NCI-H1105 treated with DMSO at 0.1 percent for 48 hours (cell line): ENCODE results near the gene SBK2.
"Not testable (repeated sequence)": the region's sequence is repeated elsewhere in the genome, so short reads cannot be mapped to it uniquely, and the experiment has no call there.

Experiments used
- DNase-seq: peaks from one replicate; lab custom pipeline; 2025; lab: John Stamatoyannopoulos, UW

The SBK2 gene

DNA sequence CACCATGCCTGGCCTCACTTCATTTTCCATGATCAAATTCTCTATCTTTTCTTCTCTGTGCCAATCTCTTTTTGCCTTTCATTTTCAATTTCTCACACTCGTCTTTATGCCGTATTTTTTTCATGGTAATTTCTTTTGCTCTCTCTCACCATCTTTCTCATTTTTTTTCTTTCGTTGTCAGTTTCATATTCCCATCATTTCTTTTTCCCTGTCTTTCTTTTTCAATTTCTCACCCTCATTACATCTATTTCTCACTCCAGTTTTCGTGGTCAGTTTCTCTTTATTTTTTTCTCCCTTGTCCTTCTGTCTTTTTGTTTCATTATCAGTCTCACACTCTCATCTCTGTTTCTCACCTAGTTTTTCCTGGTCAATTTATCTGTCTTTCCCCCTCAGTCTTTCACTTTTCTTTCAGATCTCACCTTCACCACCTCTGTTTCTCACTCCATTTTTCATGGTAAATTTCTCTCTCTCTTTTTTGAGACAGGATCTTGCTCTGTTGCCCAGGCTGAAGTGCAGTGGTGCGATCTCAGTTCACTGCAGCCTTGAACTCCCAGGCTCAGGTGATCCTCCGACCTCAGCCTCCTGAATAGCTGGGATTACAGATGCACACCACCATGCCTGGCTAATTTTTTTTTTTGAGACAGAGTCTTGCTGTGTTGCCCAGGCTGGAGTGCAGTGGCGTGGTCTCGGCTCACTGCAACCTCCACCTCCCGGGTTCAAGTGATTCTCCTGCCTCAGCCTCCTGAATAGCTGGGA, 34.6 kb downstream of the SBK2 start:
- DNase-seq, result no peak

DNA sequence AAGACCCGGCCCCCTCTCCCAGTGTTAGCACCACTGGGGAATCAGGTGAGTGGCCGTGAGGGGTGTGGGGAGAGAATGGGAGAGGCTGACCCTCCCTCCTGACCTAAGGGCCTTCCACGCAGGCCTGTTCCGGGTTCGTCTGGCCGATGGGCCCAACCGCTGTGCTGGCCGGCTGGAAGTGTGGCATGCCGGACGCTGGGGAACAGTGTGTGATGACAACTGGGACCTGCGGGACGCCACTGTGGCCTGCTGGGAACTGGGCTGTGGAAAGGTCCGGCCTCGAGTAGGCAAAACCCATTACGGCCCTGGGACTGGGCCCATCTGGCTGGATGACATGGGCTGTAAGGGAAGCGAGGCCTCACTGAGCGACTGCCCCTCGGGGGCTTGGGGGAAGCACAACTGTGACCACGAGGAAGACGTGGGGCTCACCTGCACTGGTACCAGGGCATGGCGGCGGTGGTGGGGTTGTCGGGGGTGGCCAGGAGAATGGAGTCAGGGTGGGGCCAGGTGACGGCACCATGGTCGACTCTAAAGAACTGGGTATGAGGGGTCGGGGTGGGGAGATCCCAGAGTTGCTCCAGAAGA, 36.5 kb downstream of the SBK2 start:
- no peak for DNase-seq

DNA sequence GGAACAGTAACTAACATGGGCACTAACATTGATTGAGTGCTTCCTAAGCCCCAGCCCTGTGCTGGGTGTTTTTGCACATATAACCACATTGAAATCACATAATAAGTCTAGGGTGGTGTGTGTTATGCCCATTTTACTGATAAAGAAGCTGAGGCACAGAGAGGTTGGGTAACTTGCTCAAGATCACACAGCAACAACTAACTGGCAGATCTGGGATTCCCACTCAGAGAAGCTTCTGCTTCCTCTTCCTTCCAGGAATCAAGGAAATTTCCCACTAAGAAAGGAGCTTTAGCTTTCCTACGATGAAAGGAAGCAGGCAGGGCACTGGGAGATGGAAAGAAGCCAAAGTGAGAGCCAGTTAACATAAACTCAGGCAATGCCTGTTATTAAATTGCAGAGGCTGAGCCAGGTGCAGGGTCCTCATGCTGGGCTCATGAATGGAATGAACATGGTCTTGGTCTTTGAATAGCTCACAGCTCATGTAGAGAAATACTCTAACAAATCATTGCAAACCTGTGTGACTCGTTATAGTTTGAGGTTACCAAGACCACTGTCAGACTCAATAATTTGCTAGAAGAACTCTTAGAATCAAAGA, 38.6 kb downstream of the SBK2 start:
- DNase-seq, result no peak

DNA sequence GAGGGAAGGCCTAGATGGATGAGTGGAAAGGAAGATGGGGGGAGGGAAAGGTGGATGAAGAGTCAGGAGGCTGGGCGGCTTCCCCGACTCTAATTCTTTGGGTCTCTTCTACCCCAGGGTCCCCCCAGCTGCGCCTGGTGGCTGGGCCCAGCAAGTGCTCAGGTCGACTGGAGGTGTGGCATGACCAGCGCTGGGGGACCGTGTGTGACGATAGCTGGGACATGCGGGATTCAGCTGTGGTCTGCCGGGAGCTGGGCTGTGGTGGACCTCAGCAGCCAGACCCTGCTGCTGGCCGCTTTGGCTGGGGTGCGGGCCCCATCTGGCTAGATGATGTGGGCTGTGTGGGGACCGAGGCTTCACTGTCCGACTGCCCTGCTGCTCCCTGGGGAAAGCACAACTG, 39.2 kb downstream of the SBK2 start:
- no peak for DNase-seq

DNA sequence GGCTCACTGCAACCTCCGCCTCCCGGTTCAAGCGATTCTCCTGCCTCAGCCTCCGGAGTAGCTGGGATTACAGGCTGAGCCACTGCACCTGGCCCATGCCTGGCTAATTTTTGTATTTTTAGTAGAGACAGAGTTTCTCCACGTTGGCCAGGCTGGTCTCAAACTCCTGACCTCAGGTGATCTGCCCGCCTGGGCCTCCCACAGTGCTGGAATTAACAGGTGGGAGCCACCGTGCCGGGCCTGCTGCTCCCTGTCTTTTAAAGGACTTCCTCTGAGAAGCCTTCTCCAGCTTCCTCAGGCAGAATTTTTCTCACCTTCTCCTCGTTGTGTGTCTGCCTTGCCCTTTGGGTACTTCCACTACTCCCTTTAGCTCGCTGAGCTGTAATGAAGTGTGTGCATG, 40.1 kb downstream of the SBK2 start:
- not testable (repeated sequence) for DNase-seq

DNA sequence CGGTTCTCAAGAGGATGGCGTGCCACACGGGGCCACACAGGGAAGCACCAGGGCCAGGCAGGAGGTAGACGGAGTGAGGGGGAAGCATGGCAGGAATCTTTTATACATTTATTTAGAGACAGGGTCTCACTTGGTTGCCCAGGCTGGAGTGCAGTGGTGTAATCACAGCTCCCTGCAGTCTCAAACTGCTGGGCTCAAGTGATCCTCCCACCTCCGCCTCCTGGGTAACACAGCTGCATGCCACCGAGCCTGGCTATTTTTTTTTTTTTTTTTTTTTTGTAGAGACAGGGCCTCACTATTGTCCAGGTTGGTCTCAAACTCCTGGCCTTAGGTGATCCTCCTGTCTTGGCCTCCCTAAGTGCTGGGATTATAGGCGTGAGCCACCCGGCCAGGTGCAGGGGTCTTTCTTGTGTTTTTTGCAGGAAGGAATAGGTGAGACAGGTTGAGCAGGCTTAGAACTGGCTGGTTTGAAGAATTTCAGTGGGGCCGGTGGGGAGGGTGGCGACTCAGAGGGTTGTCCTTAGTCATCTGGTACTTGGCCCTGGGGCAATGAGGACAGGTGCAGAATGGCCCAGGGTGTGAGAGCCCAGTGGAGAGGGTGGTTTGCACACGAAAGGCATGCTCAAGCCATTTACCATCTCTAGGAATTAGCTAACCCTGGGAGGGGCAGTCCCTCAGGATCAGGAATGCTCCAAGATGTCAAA, 41.1 kb downstream of the SBK2 start:
- no peak for DNase-seq

DNA sequence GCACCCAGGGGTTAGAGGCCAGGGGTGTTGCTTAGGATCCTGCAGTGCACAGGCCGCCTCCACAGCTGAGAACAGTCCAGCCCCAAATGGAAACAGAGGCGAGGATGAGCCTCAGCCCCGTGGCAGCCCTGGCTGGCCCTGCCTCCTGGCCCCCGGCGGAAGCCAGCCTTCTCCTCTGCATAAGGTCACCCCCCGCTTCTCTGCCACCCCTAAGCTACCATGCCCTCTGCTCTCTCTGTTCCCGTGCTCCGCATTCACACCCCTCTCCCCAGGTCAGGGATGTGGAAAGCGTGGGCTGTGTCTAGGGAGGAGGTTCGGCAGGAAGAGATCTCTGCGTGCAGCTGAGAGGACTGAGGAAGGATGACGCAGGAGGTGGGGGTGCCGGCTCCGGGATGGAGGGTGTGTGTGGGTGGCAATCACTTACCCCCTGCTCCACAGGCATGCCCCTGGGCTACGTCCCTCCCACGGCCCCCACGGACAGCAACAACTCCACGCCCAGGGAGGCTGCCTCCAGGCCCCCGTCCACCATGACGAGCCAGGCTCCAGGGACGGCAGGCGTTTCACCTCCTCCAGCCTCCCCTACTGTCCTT, 42.7 kb downstream of the SBK2 start:
- DNase-seq, result no peak

DNA sequence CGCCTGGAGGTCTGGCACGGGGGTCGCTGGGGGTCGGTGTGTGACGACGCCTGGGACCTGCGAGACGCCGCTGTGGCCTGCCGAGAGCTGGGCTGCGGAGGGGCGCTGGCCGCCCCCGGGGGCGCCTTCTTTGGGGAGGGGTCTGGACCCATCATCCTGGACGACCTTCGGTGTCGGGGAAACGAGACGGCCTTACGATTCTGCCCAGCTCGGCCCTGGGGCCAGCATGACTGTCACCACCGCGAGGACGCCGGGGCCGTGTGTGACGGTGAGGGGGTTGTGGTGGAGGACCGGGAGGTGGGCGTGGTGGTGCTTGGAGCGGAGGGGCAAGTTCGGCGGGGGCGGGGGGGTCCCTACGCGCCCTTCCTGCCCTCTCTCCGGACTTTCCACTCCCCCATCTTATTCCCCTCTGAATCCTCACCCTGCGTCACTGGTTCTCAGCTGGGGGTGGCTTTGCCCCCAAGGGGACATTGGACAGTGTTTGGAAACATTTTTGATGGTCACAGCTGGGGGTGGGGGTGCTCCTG, 43.2 kb downstream of the SBK2 start:
- no peak for DNase-seq

DNA sequence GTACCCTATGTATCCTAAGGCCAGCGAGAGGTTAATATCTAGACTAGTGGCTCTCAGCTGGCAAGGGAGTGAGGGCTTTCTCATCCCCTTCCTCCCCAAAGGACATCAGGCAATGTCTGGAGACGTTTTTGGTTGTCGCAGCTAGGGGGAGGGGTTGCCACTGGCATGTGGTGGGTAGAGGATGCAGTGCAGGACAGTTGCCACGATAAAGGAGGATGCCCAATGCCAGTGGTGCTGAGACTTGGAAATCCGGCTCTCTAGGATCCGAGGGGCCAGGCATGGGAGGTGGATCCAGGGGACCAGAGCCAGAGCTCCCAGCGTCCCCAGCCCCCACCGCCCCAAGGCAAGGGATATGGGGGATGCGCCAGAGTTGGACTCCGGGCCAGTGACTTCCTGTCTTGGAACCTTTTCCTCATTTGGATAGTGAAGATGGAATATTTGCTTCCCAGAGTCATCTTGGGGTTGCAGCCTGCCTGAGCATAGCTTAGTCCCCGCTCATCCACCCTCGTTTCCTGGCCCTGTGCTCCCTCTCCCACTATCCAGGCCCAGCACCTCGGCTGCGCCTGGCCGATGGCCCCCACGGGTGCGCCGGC, 43.8 kb downstream of the SBK2 start:
- DNase-seq, result no peak

DNA sequence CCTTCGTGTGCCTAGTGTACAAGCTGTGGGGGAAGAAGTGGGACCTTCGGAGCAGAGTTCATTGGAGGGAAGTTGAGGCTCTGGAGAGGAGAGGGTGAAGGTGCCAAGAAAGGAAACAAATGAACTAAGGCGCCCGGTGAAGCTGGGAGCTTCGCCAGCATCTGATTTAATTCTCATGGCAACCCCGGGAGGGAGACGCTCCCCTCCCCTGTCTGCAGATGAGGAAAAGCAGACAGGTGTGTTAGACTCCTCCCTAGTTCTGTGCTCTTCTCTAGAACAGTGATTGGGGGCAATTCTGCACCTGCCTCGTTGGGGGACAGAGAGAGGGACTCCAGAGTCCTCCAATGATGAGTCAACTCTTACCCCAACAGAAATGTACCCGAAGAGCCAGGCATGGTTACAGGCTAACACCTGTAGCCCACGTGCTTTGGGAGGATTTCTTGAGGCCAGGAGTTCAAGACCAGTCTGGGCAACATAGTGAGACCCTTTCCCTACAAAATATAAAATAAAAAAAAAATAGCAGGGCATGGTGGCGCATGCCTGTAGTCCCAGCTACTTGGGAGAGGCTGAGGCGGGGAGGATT, 44.5 kb downstream of the SBK2 start:
- peak; percentile 72 for DNase-seq

DNA sequence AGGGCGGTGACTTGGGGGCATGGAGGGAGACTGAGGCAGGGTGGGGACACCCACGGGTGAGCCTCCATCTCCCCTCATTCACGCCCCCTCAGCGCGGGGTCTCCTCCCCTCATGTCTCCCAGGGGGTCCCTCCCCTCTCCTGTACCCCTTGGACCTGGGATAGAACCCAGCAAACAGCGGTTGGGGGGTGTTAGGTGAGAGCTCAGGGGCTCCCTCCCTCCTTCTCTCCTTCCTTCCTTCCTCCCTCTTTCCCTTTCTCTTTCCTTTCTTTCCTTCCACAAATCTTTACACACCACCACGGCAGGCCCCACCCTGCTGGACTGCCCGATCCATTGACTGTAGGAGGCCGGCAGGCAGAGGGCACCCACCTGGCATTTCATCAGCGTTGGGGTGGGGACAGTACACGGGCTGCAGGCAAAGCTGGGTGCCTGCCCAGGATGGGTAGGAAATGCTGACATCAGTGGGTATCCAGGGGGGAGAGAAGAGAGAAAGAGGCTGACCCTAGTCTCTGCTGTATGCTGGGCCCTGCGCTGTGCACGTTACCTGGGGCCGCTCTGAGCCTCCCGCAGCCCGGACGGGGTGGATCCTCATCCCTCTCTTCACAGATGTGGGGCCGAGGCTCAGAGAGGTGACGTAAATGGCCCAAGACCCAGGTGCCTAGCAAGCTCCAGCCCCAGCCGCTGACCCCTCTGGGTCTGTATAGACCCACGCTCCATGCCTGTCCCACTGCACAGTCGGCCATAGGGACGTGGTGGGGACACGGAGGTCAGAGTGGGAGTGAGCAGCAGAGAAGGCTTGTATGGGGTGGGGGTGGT, 45.2 kb downstream of the SBK2 start:
- no peak for DNase-seq

DNA sequence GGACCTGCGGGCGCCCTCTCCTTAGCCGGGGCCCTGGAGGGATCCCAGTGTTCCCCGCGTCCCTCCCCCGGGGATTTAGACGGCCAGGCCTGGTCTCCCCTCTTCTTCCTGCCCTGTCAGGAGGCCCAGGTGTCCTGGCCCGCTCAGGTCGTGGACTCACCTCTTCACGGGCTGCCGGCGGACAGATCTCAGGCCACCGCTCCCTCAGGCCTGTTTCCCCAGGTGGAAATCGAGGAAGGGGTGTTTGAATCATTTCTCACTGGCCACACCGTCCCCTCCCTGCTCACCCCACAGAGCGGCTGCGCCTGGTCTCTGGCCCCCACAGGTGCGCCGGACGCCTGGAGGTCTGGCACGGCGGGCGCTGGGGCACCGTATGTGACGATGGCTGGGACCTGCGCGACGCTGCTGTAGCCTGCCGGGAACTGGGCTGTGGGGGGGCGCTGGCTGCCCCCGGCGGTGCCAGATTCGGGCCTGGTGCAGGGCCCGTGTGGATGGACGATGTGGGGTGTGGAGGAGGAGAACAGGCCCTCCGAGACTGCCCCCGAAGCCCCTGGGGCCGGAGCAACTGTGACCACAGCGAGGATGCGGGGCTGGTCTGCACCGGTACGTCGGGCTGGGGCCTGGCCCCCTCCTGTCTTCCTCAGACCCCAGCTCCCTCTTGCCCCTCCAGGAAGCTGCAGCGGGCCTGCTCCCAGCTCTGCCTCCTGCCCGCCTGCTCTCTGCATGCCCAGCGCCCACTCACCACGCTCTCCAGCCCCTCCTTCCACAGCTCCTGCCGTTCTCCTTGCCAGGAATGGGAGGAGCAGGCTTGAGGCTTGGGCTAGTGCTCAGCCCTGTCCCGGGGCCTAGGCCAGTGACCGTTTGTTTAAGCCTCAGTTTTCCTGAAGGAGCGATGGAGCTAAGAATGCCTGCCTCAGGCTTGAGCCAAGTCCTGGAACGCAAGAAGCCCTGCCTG, 46.2 kb downstream of the SBK2 start:
- no peak for DNase-seq

DNA sequence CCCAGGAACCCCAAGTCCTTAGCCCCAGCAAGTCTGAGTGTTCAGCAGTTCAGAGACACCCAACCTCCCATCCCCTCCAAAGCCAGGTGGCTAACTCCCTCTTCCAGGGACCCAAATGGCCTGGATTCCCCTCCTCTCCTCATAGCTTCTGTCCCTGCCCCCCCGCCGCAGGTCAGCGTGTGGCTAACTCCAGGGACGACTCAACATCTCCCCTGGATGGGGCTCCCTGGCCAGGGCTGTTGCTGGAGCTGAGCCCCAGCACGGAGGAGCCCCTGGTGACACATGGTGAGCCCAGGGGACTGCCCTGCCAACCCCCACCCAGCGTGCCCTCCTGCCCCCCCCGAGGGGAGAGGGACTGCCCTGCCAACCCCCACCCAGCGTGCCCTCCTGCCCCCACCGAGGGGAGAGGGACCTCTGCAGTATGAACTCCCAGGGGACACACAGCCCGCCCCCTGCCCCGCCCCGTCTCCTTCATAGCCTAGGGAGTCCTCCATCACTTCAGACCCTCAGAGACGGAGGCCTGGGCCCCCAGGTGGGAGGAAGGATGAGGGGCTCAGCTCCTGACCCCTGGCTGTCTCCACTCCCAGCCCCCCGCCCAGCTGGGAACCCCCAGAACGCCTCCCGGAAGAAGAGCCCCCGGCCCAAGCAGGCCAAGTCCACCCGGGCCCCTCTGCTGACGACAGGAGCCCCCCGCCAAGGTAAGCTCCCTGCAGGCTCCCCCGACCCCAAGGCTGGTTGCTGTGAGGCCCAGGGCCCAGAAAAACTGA, 47.0 kb downstream of the SBK2 start:
- DNase-seq, result no peak

DNA sequence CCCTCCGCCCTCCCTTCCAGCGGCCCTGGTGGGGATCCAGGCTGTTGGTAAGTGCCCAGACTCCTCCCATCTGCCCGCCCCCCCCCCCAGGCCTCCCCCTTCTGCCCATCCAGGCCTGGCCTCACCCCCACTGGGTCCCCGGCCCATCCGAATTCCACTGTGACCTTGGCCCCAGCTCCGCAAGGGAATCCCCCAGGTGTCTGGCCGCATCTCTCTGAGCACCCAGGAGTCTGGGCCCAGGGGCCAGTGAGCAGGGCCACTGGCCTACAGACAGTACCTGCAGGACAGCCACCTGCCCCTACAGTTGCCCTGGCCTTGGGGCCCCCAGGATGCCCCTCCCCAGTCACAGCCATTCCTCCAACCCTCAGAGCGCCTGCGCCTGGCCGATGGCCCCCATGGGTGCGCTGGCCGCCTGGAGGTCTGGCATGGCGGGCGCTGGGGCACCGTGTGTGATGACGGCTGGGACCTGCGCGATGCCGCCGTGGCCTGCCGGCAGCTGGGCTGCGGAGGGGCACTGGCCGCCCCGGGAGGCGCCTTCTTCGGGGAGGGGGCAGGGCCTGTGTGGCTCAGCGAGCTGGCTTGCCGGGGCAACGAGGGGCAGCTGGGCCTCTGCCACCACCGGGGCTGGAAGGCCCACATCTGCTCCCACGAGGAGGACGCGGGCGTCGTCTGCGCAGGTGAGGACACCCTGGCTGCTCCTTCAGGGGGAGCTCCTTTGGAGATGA, 47.8 kb downstream of the SBK2 start:
- no peak for DNase-seq

DNA sequence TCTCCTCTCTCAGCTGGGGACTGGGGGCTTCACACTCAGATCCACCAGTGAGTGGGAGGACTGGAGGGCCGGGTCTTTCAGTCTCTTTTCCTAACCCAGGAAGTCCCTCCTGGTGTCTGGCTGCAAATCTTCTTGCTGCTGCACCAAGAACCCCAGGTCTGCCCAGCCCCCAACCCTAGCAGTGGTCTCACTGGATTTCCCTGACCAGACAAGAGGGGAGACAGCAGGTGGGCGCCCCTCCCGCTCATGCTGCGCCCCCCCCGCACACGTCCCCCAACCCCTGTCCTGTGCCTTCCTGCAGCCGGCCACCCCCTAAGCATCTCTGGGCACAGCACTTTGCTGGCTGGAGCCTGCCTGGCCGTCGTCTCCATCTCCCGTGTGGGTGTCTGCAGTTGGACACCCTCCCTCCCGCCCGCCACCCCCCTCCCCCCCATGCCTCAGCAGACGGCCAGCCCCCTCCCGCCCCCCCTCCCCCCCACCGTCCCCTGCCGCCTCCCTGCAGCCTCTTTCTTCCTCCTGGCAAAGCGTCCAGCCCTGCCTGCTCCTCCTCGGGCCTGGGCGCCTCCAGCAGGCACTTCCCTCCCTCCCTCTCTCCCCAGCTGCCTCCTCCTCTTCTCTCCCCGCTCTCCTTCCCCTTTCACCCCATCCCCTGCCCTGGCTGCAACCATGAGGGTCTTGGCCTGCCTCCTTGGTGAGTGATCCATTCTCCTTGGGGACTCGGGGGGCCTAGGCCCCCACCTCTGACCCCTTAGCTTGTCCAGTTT, 48.8 kb downstream of the SBK2 start, which contains the start of gene SSC5D:
Gene SSC5D, plus strand, starts transcription at position 513 of the 764 bp plus-strand sequence. Its CDS starts 154 bp downstream, at position 667.
- DNase-seq, result no peak

DNA sequence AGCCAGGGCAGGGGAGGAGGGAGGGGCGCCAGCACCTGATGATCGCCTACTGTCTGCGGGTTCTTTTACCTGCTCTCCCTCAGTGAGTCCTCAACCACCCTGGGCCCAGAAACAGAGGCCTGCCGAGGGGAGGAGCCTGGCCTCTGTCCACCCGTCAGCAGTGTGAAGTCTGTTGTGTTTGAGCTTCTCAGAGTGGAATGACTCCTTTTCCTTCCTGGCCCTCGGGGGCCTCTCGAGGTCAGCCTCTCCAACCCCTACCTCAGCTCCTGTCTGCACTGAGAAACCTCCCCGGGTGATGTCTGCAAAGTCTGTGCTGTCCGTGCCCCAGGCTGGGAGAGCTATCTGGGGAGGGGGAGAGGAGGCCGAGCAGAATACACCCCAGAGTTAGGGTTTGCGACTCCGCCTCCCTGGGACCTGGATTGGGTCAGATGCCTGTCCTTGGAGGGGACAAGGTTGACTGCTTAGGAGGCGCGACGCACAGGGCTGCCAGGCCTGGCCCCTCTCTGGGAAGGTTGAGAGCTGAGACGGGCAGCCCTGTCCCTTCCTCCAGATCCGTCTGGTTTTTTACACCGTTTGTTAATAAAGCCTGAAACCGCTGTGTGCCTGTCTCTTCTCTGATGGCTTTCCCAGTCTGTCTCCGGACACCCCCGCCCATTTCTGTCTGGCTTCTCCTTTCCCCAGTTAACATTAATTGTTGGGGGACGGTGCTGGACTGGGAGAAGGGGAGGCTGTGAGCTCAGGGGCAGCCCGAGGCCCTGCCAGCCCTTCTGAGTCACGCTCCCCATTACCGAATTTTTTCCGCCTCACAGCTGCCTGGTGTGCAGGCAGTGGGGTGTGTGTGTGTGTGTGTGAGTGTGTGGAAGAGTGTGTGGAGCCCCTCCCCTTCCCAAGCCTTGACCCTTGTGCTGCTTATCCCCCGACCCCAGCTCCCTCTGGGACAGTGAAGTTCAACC, 49.7 kb downstream of the SBK2 start:
- DNase-seq, result no peak
